ENCODE results near the gene TMEM184B. TPM values are rescaled to one million over a fixed set of nuclear protein-coding genes. Genes with fewer than 3 reads are reported as not detected.

The TMEM184B gene
- total RNA-seq, 1 experiment from 2014 or later, result 89.7 TPM

- ATAC-seq, result no peak
- ChIA-PET POLR2A (interaction anchor here (0.6 kb wide), 1 partner anchor 66 kb away, joined by 6 read pairs; no protein-coding TSS in a partner anchor), CTCF (interaction anchor here (0.9 to 1.0 kb wide), 2 partner anchors 46 to 56 kb away, joined by 3 to 5 read pairs; no protein-coding TSS in a partner anchor)
- H3K9me3 Mint-ChIP-seq, result no peaks in the 10 kb centered on the region
- H3K27me3 Mint-ChIP-seq (ENCODE audit: low read depth), result no peaks in the 10 kb centered on the region
- H3K27ac Mint-ChIP-seq, result no peak overlapping the region
- peaks cover 8% of the 10 kb centered on the region for H3K4me1 Mint-ChIP-seq
- H3K4me3 Mint-ChIP-seq, result no peak overlapping the region
- H3K36me3 Mint-ChIP-seq, result peaks cover 10% of the 10 kb centered on the region
- DNase-seq (ENCODE audit: low spot score), result no peak
- TF ChIP-seq ZBTB43 (CRISPR knock-in tag; IDR thresholded peaks at IDR 0.05), result no peak
- TF ChIP-seq TEAD4 (CRISPR knock-in tag; IDR thresholded peaks at IDR 0.05), result no peak
- TF ChIP-seq MYBL2 (CRISPR knock-in tag; IDR thresholded peaks at IDR 0.05), result no peak
- TF ChIP-seq ZMAT4 (CRISPR knock-in tag; IDR thresholded peaks at IDR 0.05), result no peak
- TF ChIP-seq MXD4 (CRISPR knock-in tag; IDR thresholded peaks at IDR 0.05; ENCODE audit: borderline replicate concordance), result no peak
- TF ChIP-seq ZNF425 (CRISPR knock-in tag; conservative IDR thresholded peaks at IDR 0.05), result no peak
- no peak for TF ChIP-seq ZNF416 (CRISPR knock-in tag; IDR thresholded peaks at IDR 0.05)
- TF ChIP-seq NR3C1 (CRISPR knock-in tag; conservative IDR thresholded peaks at IDR 0.05; ENCODE audit: low read depth), result no peak
- TF ChIP-seq ATF6 (CRISPR knock-in tag; IDR thresholded peaks at IDR 0.05), result no peak
- TF ChIP-seq HMGXB4 (CRISPR knock-in tag; IDR thresholded peaks at IDR 0.05), result no peak
- no peak for TF ChIP-seq ZNF512 (CRISPR knock-in tag; IDR thresholded peaks at IDR 0.05; ENCODE audit: borderline replicate concordance)
- no peak for TF ChIP-seq E2F1 (CRISPR knock-in tag; IDR thresholded peaks at IDR 0.05)
- TF ChIP-seq JAZF1 (CRISPR knock-in tag; IDR thresholded peaks at IDR 0.05), result no peak
These were observed 102.3 kb downstream of the TMEM184B start for GRCh38 chr22:38170469-38170868.

Other genes starting within 250 kb of the TMEM184B start
- 28.1 to 33.4 TPM (median 28.2 TPM) in 3 replicates for gene PICK1, start 215.6 kb downstream of the TMEM184B start, total RNA-seq (2021)
- 0.53 to 0.98 TPM (median 0.57 TPM) in 3 replicates for gene SLC16A8, start 188.8 kb downstream of the TMEM184B start, total RNA-seq (2021)
- 3.0 to 5.7 TPM (median 4.9 TPM) in 3 replicates for gene BAIAP2L2, start 162.3 kb downstream of the TMEM184B start, total RNA-seq (2021)
- 29.9 to 44.1 TPM (median 37.6 TPM) in 3 replicates for gene PLA2G6, start 91.2 kb downstream of the TMEM184B start, total RNA-seq (2021)
- 4.6 to 6.1 TPM (median 5.7 TPM) in 3 replicates for gene MAFF, start 71.0 kb downstream of the TMEM184B start, total RNA-seq (2021)
- gene CSNK1E, start 44.4 kb upstream of the TMEM184B start, total RNA-seq (2021), result 262 to 271 TPM (median 265 TPM) in 3 replicates
- 3.1 to 3.3 TPM (median 3.2 TPM) in 3 replicates for gene KCNJ4, start 182.2 kb upstream of the TMEM184B start, total RNA-seq (2021)
- 5.7 to 10.3 TPM (median 7.7 TPM) in 3 replicates for gene KDELR3, start 195.1 kb upstream of the TMEM184B start, total RNA-seq (2021)
- 399 to 507 TPM (median 489 TPM) in 3 replicates for gene DDX17, start 233.3 kb upstream of the TMEM184B start, total RNA-seq (2021)

Measured in WTC11 (cell line).